GM10248 (cell line): Measurements from ENCODE around the gene ARHGAP8.

ENCODE experiments used
- CTCF ChIA-PET: fragments of 300-600 bp; sonication (Branson Sonifier 250); formaldehyde crosslinking; extraction: SDS; loops from one replicate; lab custom pipeline; 2021; ENCODE audit warnings: antibody characterized with exemption; lab: Yijun Ruan, JAX
- POLR2A ChIA-PET: fragments of 350-650 bp; sonication (Branson Sonifier 250); formaldehyde crosslinking; extraction: SDS; loops from one replicate; lab custom pipeline; 2020; ENCODE audit warnings: antibody characterized with exemption; lab: Yijun Ruan, JAX
- DNase-seq: peaks from one replicate; pipeline ENCODE4 v3.0.0; 2012; ENCODE audit errors: extremely low spot score
- TF ChIP-seq, protein P1 (sequence below): IDR thresholded peaks from 2 replicates; pipeline ENCODE4 v1.5.1; 2012; ENCODE audit warnings: mild to moderate bottlenecking, low read depth; ENCODE audit errors: extremely low read depth, missing control alignments, control extremely low read depth

ARHGAP8 gene

DNA sequence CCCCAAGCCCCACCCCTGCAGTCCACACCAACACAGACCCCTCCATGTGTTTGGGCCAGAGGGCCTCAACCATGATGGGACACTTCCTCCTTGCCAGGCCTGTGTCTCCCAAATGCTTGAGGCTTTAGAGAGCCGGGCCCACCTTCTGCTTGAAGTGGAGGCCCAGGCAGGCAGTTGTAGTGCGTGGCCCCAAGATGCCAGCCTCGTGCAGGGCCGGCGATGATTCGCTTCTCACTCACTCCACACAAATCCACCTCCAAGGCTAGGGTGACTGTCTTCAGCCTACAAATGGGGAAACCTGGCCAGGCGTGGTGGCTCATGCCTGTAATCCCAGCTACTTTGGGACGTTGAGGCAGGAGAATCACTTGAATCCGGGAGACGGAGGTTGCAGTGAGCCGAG is 44.6 kb upstream of the ARHGAP8 start:
- no peak for DNase-seq
- CTCF ChIA-PET: interaction anchor here (2.3 kb wide), 1 partner anchor 12 kb away, joined by 10 read pairs; no protein-coding TSS in a partner anchor
- POLR2A ChIA-PET: no interaction called here
- TF ChIP-seq, protein P1, sequence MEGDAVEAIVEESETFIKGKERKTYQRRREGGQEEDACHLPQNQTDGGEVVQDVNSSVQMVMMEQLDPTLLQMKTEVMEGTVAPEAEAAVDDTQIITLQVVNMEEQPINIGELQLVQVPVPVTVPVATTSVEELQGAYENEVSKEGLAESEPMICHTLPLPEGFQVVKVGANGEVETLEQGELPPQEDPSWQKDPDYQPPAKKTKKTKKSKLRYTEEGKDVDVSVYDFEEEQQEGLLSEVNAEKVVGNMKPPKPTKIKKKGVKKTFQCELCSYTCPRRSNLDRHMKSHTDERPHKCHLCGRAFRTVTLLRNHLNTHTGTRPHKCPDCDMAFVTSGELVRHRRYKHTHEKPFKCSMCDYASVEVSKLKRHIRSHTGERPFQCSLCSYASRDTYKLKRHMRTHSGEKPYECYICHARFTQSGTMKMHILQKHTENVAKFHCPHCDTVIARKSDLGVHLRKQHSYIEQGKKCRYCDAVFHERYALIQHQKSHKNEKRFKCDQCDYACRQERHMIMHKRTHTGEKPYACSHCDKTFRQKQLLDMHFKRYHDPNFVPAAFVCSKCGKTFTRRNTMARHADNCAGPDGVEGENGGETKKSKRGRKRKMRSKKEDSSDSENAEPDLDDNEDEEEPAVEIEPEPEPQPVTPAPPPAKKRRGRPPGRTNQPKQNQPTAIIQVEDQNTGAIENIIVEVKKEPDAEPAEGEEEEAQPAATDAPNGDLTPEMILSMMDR: no peak

DNA sequence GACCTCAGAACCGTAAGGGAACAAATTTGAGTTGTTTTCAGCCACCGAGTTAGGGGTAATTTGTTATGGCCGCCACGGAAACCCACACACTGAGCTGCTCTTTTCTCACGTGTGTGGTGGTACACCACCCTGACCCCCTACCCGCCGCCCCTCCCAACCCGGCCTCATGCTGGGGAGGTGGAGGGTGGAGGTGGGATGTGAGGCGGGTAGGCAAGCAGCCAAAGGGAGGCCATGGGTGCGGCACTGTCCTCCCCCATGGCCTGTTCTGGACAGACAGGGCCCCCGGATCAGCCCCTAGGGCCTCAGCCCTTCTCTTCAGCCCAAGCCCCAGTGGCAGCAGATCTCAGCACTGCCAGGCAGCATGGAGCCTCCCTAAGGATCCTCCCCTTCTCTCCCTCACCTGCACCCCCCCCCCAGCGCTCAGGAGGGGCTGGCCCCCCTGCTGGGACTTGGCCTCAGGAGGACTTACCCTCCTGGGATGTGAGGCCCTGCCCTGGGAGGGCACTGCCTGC is 42.4 kb upstream of the ARHGAP8 start:
- CTCF ChIA-PET: interaction anchor here (1.3 to 2.3 kb wide), 2 partner anchors 10 to 12 kb away, joined by 3 to 10 read pairs; no protein-coding TSS in a partner anchor
- TF ChIP-seq, protein P1: no peak
- no peak for DNase-seq
- POLR2A ChIA-PET: interaction anchor here (0.5 kb wide), 1 partner anchor 1355 kb away, joined by 3 read pairs; no protein-coding TSS in a partner anchor

DNA sequence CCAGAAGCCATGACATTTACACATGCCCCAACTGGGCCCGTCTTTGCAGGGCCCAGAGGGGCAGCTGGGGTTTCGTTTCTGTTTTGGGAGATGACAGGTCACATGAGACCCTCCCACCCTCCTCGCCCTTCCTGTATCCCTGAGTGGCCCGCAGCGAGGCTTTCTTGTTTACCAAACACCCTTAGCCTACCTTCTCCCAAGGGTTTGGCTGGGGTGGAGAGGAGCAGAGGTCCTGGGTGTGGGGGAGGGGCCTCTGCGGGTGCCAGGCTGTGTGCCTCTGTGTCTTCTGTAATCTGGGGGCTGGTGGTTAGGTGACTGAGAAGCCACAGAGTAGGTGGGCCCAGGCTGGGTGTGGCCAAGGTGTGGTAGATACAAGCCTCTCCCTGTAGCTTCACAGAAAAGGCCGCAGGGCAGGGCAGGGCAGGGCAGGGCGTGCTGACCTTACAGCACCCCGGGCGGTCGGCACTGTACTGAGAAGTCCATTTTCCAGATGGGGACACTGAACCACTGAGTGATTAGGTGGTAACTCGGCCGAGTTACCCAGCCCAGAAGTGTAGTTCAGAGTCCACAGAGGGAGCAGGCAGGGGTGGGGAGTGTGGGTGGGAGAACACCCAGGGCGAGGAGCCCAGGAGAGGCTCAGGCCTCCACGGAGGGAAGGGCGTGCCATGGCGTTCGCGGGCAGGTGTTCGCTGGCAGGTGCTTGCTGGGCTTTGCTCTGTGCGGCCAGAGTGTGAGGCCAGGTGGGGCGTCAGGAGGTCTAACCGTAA is 41.7 kb upstream of the ARHGAP8 start:
- TF ChIP-seq, protein P1: no peak
- ChIA-PET CTCF (interaction anchor here (2.3 kb wide), 1 partner anchor 9 kb away, joined by 10 read pairs; no protein-coding TSS in a partner anchor), POLR2A (interaction anchor here (0.5 kb wide), 1 partner anchor 1355 kb away, joined by 3 read pairs; no protein-coding TSS in a partner anchor)
- DNase-seq: peak; percentile 65

DNA sequence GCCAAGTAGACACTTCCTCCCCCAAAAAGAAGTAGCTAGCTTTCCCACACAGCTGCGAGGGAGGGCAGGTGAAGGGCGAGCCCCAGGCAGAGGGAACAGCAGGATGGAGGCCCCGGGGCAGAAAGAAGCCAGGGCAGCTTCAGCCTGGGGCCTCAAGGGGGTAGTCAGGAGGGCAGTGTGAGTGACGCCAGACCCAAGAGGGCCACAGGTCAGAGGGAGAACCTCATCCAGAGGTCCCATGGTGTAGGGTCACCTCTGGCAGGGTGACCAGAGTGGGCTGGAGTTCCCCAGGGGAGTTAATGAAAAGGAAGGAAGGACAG is 41.2 kb upstream of the ARHGAP8 start:
- no peak for DNase-seq
- POLR2A ChIA-PET: no interaction called here
- CTCF ChIA-PET: no interaction called here
- TF ChIP-seq, protein P1: no peak

DNA sequence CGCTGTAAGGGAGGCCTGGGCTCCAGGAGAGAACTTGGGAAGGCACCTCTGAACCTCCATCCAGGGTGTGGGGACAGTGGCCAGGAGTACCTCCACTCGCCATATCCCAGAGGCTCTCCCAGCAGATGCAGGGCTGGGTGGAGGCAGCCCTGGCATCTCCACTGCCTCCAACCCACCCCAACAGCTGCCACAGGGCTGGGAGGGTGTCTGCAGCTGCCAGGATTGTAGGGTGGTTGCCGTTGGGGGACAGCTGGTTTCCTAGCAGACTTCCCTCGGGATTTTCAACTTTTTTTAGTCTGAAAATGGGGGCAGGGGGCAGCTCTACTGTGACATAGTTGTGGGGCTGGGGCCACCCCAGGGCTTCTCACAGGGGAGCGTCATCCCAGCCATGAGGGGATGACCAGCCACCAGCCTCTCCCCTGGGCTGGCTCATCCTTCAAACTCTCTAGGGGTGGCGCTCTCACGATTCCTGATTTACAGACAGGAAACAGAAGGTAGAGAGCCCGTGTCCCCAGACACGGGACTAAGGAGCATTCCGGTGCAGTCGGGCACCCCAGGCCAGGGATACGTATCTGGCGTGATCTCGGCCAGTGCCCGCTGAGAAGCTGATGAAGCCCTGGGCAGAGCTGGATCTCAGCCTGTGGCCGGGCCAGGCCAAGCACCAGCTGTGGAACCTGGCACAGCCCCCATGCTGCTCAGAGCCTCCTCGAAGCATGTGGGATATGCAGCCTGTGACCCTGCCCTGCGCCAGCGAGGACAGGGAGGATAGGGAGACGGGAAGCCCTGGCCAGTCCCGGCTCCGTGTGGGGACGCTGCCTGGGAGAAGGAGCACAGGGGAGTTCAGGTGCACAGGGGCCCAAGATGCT is 40.5 kb upstream of the ARHGAP8 start:
- ChIA-PET CTCF (interaction anchor here (1.2 kb wide), 1 partner anchor 14 kb away, joined by 4 read pairs; no protein-coding TSS in a partner anchor), POLR2A (no interaction called here)
- no peak for DNase-seq
- TF ChIP-seq, protein P1: no peak

DNA sequence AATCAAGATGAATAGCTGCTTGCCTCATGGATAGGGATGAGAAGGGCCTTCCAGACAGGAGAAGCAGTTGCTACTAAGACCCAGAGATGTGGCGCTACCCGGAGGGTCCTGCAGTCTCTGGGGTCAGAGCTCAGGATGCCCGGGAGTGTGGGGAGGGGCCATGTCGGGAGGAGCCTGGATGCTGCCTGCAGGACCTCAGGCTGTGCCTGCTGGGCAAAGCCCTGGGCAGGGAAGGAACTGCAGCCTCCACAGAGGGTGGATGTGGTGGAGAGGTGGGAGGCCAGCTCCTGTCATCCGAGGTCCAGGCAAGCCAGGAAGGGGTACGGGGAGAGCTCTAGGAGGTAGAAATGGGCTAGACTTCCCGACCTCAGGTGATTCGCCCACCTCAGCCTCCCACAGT is 39.4 kb upstream of the ARHGAP8 start:
- ChIA-PET CTCF (interaction anchor here (0.6 to 1.2 kb wide), 3 partner anchors 8 to 28 kb away, joined by 3 to 4 read pairs (median 3); no protein-coding TSS in a partner anchor), POLR2A (no interaction called here)
- TF ChIP-seq, protein P1: no peak
- DNase-seq: no peak
